ENCODE results near the gene MYH14.

DNA sequence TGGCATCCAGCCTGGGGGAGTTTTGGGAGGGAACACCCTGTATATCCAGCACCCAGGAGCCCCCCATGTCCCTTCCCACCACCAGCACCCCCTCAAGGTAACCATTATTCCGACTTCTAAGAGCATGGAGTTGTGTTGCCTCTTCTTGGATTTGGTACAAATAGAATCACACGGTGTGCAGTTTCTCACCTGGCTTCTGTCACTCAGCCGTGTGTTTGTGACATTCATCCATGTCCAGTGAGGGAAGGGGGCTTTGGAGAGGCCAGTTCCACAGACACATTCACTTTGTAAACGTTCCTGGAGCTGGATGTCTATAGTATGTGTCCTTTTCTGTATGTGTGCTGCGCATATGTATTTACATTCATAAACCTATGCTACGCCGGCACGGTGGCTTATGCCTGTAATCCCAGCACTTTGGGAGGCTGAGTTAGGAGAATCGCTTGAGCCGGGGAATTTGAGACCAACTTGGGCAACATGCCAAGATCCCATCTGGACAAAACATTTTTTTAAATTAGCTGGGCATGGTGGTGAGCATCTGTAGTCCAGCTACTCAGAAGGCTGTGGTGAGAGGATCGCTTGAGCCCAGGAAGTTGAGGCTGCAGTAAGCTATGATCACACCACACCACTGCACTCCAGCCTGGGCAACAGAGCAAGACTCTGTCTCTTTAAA, 36.6 kb downstream of the MYH14 start:
- no peak for TF ChIP-seq U2AF1 (optimal IDR thresholded peaks at IDR 0.05; ENCODE audit: low read depth, low read length)
- TF ChIP-seq, protein P1, sequence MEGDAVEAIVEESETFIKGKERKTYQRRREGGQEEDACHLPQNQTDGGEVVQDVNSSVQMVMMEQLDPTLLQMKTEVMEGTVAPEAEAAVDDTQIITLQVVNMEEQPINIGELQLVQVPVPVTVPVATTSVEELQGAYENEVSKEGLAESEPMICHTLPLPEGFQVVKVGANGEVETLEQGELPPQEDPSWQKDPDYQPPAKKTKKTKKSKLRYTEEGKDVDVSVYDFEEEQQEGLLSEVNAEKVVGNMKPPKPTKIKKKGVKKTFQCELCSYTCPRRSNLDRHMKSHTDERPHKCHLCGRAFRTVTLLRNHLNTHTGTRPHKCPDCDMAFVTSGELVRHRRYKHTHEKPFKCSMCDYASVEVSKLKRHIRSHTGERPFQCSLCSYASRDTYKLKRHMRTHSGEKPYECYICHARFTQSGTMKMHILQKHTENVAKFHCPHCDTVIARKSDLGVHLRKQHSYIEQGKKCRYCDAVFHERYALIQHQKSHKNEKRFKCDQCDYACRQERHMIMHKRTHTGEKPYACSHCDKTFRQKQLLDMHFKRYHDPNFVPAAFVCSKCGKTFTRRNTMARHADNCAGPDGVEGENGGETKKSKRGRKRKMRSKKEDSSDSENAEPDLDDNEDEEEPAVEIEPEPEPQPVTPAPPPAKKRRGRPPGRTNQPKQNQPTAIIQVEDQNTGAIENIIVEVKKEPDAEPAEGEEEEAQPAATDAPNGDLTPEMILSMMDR (IDR thresholded peaks at IDR 0.05 in 2 of 3, conservative IDR thresholded peaks at IDR 0.05 in 1 of 3; ENCODE audit: insufficient read depth in 2 of 3, low read depth in 1 of 3, low read length in 3 of 3) = no peak
- no peak for TF ChIP-seq SNIP1 (IDR thresholded peaks at IDR 0.05; ENCODE audit: low read depth)
- TF ChIP-seq, protein P2, sequence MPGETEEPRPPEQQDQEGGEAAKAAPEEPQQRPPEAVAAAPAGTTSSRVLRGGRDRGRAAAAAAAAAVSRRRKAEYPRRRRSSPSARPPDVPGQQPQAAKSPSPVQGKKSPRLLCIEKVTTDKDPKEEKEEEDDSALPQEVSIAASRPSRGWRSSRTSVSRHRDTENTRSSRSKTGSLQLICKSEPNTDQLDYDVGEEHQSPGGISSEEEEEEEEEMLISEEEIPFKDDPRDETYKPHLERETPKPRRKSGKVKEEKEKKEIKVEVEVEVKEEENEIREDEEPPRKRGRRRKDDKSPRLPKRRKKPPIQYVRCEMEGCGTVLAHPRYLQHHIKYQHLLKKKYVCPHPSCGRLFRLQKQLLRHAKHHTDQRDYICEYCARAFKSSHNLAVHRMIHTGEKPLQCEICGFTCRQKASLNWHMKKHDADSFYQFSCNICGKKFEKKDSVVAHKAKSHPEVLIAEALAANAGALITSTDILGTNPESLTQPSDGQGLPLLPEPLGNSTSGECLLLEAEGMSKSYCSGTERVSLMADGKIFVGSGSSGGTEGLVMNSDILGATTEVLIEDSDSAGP (CRISPR knock-in tag; IDR thresholded peaks at IDR 0.05) = no peak

Data from K562 (cell line).